ENCODE data around the gene SLC24A4.

Gene SLC24A4

DNA sequence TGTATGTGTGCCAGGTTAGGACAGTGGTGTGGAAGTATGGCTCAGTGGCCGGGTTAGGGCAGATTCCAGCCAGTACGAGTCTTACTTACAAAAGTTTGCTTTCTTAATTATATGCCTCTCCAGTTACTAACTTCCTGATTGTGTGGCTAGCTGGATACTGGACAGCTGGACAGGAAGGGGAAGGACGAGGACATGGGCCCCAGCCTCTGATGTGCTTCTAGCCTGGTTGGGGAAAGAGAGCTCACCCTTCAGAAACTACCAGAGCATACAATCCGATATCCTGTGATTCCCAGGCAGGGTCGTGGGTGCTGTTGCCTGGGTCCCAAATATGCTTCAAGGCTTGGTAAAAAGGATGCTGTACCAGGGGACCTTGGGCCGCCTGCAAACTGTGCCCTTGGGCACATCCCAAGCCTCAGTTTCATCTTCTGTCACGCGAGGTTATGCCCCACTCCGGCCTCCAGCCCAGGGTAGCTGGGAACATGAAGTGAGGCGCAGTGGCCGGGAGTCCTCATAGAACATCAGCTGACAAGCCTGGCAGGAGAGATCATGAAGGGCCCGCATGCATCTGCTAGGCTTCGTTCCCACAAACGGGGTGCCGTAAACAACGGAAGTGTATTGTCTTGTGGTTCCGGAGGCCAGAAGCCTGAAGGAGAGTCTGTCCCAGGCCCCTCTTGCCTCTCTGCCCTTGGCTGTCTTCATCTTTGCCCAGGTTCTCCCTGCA, 167.4 kb downstream of the SLC24A4 start:
- Mint-ChIP-seq H3K4me3 (no peak overlapping the region), H3K4me1 (peaks cover 7% of the 10 kb centered on the region), H3K36me3 (no peaks in the 10 kb centered on the region), H3K27me3 (peaks cover 9% of the 10 kb centered on the region), H3K9me3 (no peaks in the 10 kb centered on the region), H3K27ac (no peak overlapping the region)
- DNase-seq (ENCODE audit: low spot score in 2 of 2) (no peak), ATAC-seq (ENCODE audit: low read depth) (no peak)

DNA sequence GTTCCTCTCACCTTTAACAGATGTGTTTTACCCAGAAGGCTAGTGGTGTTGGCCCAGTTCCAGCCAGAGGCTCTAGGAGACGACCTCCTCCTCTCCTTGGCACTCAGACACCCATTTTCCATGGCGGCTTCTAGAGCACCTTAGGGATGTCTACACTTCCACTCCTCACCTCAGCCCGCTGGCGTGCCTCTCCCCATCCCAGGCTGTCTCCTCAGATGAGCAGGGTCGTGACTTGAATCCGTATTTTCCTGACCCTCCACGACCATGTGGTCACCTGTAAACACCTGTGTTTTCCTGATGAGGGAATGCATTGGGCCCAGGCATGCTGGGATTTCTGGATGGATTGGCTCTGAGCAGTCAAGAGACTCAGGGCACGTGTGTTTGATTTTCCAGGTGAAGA, 168.8 kb downstream of the SLC24A4 start:
- Mint-ChIP-seq H3K27ac (no peak overlapping the region), H3K36me3 (no peaks in the 10 kb centered on the region), H3K4me1 (peaks cover 9% of the 10 kb centered on the region), H3K4me3 (no peak overlapping the region), H3K27me3 (peaks cover 9% of the 10 kb centered on the region), H3K9me3 (no peaks in the 10 kb centered on the region)
- no peak for DNase-seq (ENCODE audit: low spot score in 2 of 2)
- ATAC-seq (ENCODE audit: low read depth): no peak

DNA sequence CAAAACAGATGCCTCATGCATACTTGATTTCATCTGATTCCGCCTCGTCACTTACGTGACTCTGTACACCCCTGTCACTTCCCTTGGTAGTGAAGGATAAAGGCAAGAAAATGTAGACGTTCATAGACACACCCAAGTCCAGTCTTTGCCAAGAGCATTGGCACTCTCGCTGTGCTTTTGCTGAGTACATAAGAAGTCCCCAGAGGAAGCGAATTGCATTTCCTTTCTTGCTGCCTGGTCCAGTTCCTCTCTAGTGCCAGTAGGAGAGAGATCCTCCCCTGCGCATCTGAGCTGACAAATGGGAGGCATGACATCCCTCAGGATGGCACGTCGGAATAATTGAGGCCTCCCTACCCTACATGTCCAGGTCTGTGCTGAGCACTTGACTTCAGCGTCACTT, 169.3 kb downstream of the SLC24A4 start:
- ATAC-seq (ENCODE audit: low read depth) (no peak), DNase-seq (ENCODE audit: low spot score in 2 of 2) (no peak)
- Mint-ChIP-seq H3K27ac (no peak overlapping the region), H3K4me3 (no peak overlapping the region), H3K9me3 (no peaks in the 10 kb centered on the region), H3K4me1 (peaks cover 9% of the 10 kb centered on the region), H3K27me3 (peaks cover 6% of the 10 kb centered on the region), H3K36me3 (no peaks in the 10 kb centered on the region)

DNA sequence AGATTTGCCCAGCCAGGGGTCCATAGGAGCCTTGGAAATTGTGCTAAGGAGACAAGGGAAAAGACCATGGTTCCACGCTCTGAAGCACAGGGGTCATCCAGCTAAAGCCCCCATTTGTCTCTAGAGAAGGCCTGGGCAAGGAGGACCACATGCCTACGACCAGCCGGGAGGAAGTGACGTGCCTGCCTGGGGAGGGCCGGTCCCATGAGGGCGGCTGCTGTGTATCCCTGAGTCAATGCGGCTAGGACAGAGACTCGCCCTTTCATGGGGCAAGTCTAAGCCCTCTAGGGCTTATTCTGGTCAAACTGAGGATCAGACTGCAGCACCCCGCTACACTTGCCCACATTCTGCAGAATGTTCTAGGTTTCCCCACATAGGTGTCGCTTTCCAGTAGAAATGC, 170.1 kb downstream of the SLC24A4 start:
- Mint-ChIP-seq H3K27ac (no peak overlapping the region), H3K9me3 (no peaks in the 10 kb centered on the region), H3K27me3 (peaks cover 4% of the 10 kb centered on the region), H3K4me3 (no peak overlapping the region), H3K36me3 (no peaks in the 10 kb centered on the region), H3K4me1 (peaks cover 9% of the 10 kb centered on the region)
- no peak for DNase-seq (ENCODE audit: low spot score in 2 of 2)
- no peak for ATAC-seq (ENCODE audit: low read depth)

DNA sequence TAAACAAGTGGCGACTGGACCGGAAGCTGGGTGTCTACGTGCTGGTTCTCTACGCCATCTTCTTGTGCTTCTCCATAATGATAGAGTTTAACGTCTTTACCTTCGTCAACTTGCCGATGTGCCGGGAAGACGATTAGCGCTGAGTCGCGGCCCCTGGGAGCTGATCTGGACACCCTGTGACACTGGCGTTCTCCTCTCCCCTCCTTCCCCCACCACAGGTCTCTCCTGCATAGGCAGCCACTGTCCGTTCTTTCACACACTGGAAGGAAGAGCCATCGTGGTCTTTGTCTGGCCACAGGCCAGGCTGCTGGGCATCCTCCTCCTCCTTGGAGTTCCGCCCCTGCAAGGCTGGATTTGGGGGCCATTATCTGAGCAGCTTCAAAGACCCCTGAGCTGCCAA, 170.5 kb downstream of the SLC24A4 start:
- H3K36me3 Mint-ChIP-seq: no peaks in the 10 kb centered on the region
- H3K4me1 Mint-ChIP-seq: peaks cover 9% of the 10 kb centered on the region

DNA sequence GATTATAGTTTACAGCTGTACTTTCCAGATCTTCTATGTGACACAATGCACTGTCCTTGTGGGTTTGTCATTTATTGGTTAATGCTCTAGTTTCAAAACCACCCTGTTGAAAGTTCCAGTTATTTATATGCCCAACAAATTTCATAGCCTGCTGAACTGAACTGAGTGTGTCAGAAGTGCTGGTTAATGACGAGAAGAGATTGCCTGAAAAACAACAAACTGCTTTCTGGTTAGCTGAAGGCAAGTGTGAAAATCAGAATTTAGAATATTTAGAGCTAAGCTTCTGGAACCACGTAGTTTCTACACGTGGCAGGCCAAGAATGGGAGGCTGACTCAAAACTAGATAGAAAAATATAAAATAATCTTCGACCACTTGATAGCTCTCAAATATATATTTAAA, 171.5 kb downstream of the SLC24A4 start:
- no peaks in the 10 kb centered on the region for H3K36me3 Mint-ChIP-seq
- no peak overlapping the region for H3K27ac Mint-ChIP-seq
- DNase-seq (ENCODE audit: low spot score in 2 of 2) (no peak), ATAC-seq (ENCODE audit: low read depth) (no peak)
- H3K9me3 Mint-ChIP-seq: no peaks in the 10 kb centered on the region
- peaks cover 6% of the 10 kb centered on the region for H3K4me1 Mint-ChIP-seq
- no peaks in the 10 kb centered on the region for H3K27me3 Mint-ChIP-seq
- H3K4me3 Mint-ChIP-seq: no peak overlapping the region

More for the DNA sequence above, 170.5 kb downstream of the SLC24A4 start:
- no peak overlapping the region for H3K27ac Mint-ChIP-seq
- H3K4me3 Mint-ChIP-seq: no peak overlapping the region
- peaks cover 4% of the 10 kb centered on the region for H3K27me3 Mint-ChIP-seq
- ATAC-seq (ENCODE audit: low read depth) (no peak), DNase-seq (ENCODE audit: low spot score in 2 of 2) (no peak)
- H3K9me3 Mint-ChIP-seq: no peaks in the 10 kb centered on the region

DNA sequence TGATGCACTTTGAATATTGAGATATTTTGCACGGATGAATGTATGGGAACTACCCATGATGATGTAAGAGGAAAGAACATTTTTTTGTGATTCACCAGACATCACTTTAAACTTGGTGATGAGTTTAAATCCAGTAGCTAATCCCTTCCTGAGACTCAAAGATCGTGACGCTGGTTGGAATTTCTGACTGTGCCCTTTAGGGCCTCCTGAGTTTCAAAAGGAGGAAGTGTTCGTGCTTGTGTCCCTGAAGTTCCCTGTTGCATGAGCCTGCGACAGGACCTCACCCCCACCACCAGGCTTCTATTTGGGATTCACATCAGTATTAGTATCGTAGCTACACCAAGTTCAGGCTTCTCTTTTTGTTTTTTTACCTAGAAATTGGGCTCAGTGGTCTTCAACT, 172.1 kb downstream of the SLC24A4 start:
- DNase-seq (ENCODE audit: low spot score in 2 of 2) (no peak), ATAC-seq (ENCODE audit: low read depth) (no peak)
- H3K27me3 Mint-ChIP-seq: no peaks in the 10 kb centered on the region
- H3K36me3 Mint-ChIP-seq: no peaks in the 10 kb centered on the region
- no peak overlapping the region for H3K27ac Mint-ChIP-seq
- H3K9me3 Mint-ChIP-seq: no peaks in the 10 kb centered on the region
- H3K4me1 Mint-ChIP-seq: peaks cover 6% of the 10 kb centered on the region
- H3K4me3 Mint-ChIP-seq: no peak overlapping the region

DNA sequence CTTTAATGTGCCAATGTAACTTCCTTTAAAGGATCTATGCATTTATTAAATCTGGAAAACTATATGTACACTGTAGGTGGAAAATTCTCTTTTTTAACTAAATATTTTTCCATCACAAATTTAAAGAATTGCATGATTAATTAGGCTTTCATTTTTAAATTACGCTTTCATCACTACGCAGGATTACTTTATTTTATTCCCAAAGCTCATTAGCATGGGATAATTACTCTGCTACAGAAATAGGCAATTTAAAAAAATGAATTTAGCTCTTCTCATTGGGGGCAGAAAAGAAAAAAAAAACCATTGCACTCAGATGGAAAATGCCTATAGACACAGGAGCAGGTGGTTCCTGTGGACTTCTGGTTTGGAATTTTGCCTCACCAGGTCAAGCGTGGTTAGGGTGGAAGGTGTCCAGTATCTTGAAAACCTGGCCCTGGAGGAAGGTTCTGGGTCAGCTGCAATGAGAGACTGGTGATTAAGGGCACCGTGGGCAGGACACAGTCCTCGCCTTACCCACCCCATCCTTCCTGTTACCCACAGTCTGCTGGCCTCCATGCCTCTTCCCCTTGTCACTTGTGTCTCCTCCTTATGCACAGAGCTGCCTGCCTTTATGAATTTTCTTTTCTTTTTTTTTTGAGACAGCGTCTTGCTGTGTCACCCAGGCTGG, 173.4 kb downstream of the SLC24A4 start:
- ATAC-seq (ENCODE audit: low read depth): no peak
- Mint-ChIP-seq H3K9me3 (no peaks in the 10 kb centered on the region), H3K36me3 (no peaks in the 10 kb centered on the region), H3K4me3 (no peak overlapping the region), H3K27me3 (no peaks in the 10 kb centered on the region), H3K4me1 (peaks cover 6% of the 10 kb centered on the region), H3K27ac (no peak overlapping the region)
- no peak for DNase-seq (ENCODE audit: low spot score in 2 of 2)

DNA sequence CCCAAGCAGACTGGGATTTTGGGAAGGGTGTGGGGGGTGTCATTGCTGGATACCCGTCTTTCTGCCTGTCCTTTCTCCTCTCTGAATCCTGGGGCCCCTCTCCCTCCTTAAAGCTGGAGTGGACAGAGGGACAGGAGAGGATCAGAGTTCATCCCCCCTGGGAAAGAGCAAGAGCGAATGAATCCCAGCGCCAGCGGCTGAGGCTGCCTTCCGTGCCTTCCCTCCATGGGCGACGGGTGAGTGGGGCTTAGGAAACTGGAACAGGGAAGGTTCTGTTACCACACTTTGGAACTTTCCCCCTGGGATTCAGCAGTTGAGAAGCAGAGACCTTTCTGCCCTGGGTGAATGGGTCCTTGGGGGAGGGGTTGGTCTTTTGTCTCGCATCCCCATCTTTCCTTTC, 174.4 kb downstream of the SLC24A4 start:
- Mint-ChIP-seq H3K27me3 (no peaks in the 10 kb centered on the region), H3K27ac (no peak overlapping the region), H3K9me3 (no peaks in the 10 kb centered on the region), H3K4me3 (no peak overlapping the region), H3K36me3 (no peaks in the 10 kb centered on the region), H3K4me1 (peaks cover 6% of the 10 kb centered on the region)
- DNase-seq (ENCODE audit: low spot score in 2 of 2): no peak
- no peak for ATAC-seq (ENCODE audit: low read depth)

DNA sequence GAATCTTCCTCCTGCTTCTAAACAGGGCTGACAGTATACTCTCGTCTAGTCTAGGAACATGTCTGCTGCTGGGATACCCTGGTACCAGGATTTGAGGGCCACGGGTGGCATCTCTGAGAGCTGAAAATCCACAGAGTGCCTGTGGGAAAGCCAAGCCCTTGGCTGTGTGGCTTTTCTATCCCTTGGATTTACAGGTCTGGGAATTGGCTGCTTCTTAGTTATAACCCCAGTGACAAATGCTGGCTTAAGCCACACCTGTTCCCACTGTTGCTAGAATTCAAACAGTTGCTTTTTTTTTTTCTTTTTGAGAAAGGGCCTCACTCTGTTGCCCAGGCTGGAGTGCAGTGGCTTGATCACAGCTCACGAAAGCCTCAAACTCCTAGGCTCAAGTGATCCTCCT, 176.3 kb downstream of the SLC24A4 start:
- H3K4me1 Mint-ChIP-seq: peaks cover 9% of the 10 kb centered on the region
- no peak overlapping the region for H3K4me3 Mint-ChIP-seq
- DNase-seq (ENCODE audit: low spot score in 2 of 2) (no peak), ATAC-seq (ENCODE audit: low read depth) (no peak)
- no peaks in the 10 kb centered on the region for H3K36me3 Mint-ChIP-seq
- no peaks in the 10 kb centered on the region for H3K27me3 Mint-ChIP-seq
- H3K9me3 Mint-ChIP-seq: no peaks in the 10 kb centered on the region
- no peak overlapping the region for H3K27ac Mint-ChIP-seq

DNA sequence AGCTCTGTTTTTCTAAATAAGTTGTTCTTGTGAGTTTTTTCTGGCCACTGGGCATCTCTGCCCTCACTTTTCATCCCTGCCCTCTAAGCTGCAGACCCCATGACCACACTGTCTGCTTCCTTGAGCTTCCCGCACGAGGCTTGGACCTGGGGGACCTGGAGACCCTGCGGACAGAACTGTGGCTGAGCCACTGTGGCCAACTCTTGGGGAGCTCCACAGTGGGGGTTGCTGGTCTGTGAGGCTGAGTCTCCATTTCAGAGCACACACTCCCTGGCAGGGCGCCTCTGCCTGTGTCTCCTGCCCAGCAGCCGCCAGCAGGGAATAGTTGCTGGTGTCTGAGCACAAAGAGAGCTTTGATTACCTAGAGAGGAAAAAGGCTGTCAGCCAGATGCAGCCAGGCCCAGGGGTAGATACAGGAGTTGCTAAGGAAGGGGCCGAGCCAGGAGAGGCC, 177.6 kb downstream of the SLC24A4 start:
- Mint-ChIP-seq H3K9me3 (no peaks in the 10 kb centered on the region), H3K4me3 (no peak overlapping the region), H3K27ac (no peak overlapping the region), H3K36me3 (no peaks in the 10 kb centered on the region), H3K4me1 (peaks cover 17% of the 10 kb centered on the region), H3K27me3 (no peaks in the 10 kb centered on the region)
- DNase-seq (ENCODE audit: low spot score in 2 of 2): no peak
- no peak for ATAC-seq (ENCODE audit: low read depth)

DNA sequence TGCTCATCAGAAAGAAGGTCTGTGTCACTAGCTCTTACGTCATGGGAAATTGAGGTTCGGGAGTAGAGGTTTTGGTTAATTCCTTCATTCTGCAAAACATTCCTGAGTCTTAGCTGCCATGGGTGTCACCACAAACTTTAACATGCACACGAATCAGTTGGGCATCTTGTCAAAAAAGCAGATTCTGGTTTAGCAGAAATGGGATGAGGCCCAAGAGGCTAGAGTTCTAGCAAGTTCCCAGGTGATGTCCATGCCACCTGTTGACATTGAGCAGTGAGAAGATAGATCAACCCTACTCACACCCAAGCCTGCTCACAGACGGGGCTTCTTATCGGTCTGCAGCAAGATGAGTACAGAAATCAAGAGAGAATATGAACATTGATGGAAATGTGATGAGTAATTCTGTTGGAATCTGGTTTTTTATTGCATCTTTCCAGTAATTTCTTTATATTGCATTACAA, 179.0 kb downstream of the SLC24A4 start:
- Mint-ChIP-seq H3K9me3 (no peaks in the 10 kb centered on the region), H3K4me1 (peaks cover 27% of the 10 kb centered on the region), H3K4me3 (no peak overlapping the region), H3K27me3 (no peaks in the 10 kb centered on the region), H3K36me3 (no peaks in the 10 kb centered on the region), H3K27ac (no peak overlapping the region)
- no peak for ATAC-seq (ENCODE audit: low read depth)
- DNase-seq (ENCODE audit: low spot score in 2 of 2): no peak

DNA sequence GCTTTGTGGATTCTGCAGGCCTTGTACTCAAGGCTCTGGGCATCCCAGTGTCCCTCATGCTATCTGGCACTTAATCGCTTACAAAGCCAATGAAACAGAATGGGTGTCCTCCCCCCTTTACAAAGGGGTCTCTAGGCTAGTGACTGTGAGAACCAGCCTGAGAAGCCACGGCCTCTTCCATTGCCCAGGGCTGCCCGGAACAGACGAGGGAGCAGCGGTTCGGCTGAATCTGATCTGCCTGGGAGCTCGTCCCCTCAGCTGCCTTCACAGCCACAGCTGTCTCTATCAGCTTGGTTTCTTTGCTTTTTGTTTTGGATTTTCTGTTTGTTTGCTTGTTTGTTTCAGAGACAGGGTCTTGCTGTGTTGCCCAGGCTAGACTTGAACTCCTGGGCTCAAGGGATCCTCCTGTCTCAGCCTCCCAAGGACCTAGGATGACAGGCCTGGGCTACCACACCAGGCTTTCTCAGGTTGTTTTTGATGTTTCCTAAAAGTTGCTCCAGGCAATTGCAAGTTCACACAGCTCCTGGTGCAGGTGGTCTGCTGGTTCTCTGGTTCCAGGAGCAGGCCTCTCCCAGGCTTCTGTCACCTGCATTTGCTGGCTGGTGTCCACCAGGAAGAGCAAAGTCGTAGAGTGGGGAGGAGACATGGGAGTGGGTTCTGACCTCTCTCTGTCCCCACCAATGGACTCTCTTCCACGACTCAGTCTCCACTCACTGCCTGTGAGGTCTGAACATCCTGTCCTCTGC, 179.7 kb downstream of the SLC24A4 start:
- Mint-ChIP-seq H3K4me3 (no peak overlapping the region), H3K27ac (no peak overlapping the region), H3K4me1 (peaks cover 33% of the 10 kb centered on the region), H3K9me3 (no peaks in the 10 kb centered on the region), H3K27me3 (no peaks in the 10 kb centered on the region), H3K36me3 (no peaks in the 10 kb centered on the region)
- no peak for ATAC-seq (ENCODE audit: low read depth)
- DNase-seq (ENCODE audit: low spot score in 2 of 2): no peak

DNA sequence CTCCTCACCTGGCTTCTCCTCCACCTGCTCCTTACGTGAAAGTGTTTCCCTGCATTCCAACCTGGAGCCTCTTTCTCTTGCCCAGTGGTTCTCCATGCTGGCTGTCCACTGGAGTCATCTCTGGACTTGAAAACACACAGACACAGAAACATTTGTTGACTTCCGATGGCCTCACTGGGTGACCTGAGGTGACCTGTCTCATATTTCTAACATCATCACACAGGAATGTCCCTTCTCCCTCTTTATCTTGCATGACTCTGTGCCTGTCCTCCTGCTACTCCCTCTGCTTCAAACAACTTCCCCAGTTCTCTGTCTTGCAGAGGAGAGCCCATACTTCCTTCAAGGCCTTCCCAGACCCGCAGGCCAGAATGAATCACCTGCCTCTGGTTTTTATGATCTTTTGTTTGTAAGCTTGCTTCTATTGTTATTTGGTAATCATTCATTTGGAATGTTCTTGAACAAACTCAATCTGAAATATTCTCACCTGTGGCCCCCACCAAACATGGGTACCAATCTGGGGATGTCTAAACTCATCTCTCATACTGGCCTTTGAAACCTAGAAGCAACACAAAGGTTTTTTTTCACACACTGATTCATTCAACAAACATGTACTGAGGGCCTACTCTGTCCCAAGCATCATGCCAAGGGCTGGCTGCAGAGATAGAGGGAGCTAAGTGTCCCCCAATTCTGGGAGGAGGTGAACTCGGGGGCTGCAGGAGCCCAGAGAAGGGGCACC, 181.0 kb downstream of the SLC24A4 start:
- ATAC-seq (ENCODE audit: low read depth): no peak
- Mint-ChIP-seq H3K27ac (peak overlapping the region; percentile 6), H3K27me3 (no peaks in the 10 kb centered on the region), H3K36me3 (no peaks in the 10 kb centered on the region), H3K4me3 (no peak overlapping the region), H3K9me3 (no peaks in the 10 kb centered on the region), H3K4me1 (peaks cover 42% of the 10 kb centered on the region)
- DNase-seq (ENCODE audit: low spot score in 2 of 2): no peak
